Measurements from ENCODE around the gene HHLA2. TPM values are rescaled to one million over a fixed set of nuclear protein-coding genes. Genes with fewer than 3 reads are reported as not detected.

Gene HHLA2
- total RNA-seq, 1 donor from 2014 or later: not detected

- Mint-ChIP-seq H3K9me3 (no peaks in the 10 kb centered on the region), H3K4me1 (peaks cover 5% of the 10 kb centered on the region), H3K36me3 (no peaks in the 10 kb centered on the region), H3K4me3 (no peak overlapping the region), H3K27me3 (ENCODE audit: low read depth) (no peaks in the 10 kb centered on the region), H3K27ac (no peak overlapping the region)
- no peak for DNase-seq (ENCODE audit: low spot score in 2 of 2, unreplicated experiment in 2 of 2)
- no peak for TF ChIP-seq CTCF (IDR thresholded peaks at IDR 0.05; ENCODE audit: unreplicated experiment)
These were observed 83.9 kb downstream of the HHLA2 start for GRCh38 chr3:108380128-108380795.

- Mint-ChIP-seq H3K36me3 (no peaks in the 10 kb centered on the region), H3K9me3 (no peaks in the 10 kb centered on the region), H3K27ac (no peak overlapping the region), H3K4me1 (peaks cover 5% of the 10 kb centered on the region), H3K27me3 (ENCODE audit: low read depth) (no peaks in the 10 kb centered on the region), H3K4me3 (no peak overlapping the region)
- no peak for TF ChIP-seq CTCF (IDR thresholded peaks at IDR 0.05; ENCODE audit: unreplicated experiment)
- DNase-seq (ENCODE audit: low spot score in 2 of 2, unreplicated experiment in 2 of 2): no peak
These were observed 85.3 kb downstream of the HHLA2 start for GRCh38 chr3:108381529-108382140.

- TF ChIP-seq CTCF (IDR thresholded peaks at IDR 0.05; ENCODE audit: unreplicated experiment): no peak
- no peaks in the 10 kb centered on the region for H3K27me3 Mint-ChIP-seq (ENCODE audit: low read depth)
- no peak overlapping the region for H3K27ac Mint-ChIP-seq
- H3K36me3 Mint-ChIP-seq: no peaks in the 10 kb centered on the region
- no peaks in the 10 kb centered on the region for H3K9me3 Mint-ChIP-seq
- peaks cover 5% of the 10 kb centered on the region for H3K4me1 Mint-ChIP-seq
- no peak for DNase-seq (ENCODE audit: low spot score in 2 of 2, unreplicated experiment in 2 of 2)
- no peak overlapping the region for H3K4me3 Mint-ChIP-seq
These were observed 87.0 kb downstream of the HHLA2 start for GRCh38 chr3:108383306-108383705.

- no peak overlapping the region for H3K27ac Mint-ChIP-seq
- no peak for DNase-seq (ENCODE audit: low spot score in 2 of 2, unreplicated experiment in 2 of 2)
- no peak overlapping the region for H3K4me3 Mint-ChIP-seq
- TF ChIP-seq CTCF (IDR thresholded peaks at IDR 0.05; ENCODE audit: unreplicated experiment): no peak
- H3K36me3 Mint-ChIP-seq: no peaks in the 10 kb centered on the region
- peaks cover 5% of the 10 kb centered on the region for H3K27me3 Mint-ChIP-seq (ENCODE audit: low read depth)
- no peaks in the 10 kb centered on the region for H3K4me1 Mint-ChIP-seq
- H3K9me3 Mint-ChIP-seq: no peaks in the 10 kb centered on the region
These were observed 90.7 kb downstream of the HHLA2 start for GRCh38 chr3:108387063-108387462.

GRCh38 chr3:108388136-108389132 lies 92.1 kb downstream of the HHLA2 start:
- no peak overlapping the region for H3K4me3 Mint-ChIP-seq
- no peak for TF ChIP-seq CTCF (IDR thresholded peaks at IDR 0.05; ENCODE audit: unreplicated experiment)
- no peak overlapping the region for H3K27ac Mint-ChIP-seq

More at GRCh38 chr3:108388136-108389132, 92.1 kb downstream of the HHLA2 start:
- H3K4me1 Mint-ChIP-seq: peaks cover 2% of the 10 kb centered on the region
- no peaks in the 10 kb centered on the region for H3K9me3 Mint-ChIP-seq
- H3K27me3 Mint-ChIP-seq (ENCODE audit: low read depth): peaks cover 13% of the 10 kb centered on the region
- no peak for DNase-seq (ENCODE audit: low spot score in 2 of 2, unreplicated experiment in 2 of 2)
- H3K36me3 Mint-ChIP-seq: no peaks in the 10 kb centered on the region

Measured in mesothelial cell of epicardium (in vitro differentiated cells).